Measurements from ENCODE around the gene IRF2BPL. TPM values are rescaled to one million over a fixed set of nuclear protein-coding genes. Genes with fewer than 3 reads are reported as not detected.

IRF2BPL gene
- total RNA-seq, 2 experiments from 2014 or later, result 70.9 to 71.8 TPM

DNA sequence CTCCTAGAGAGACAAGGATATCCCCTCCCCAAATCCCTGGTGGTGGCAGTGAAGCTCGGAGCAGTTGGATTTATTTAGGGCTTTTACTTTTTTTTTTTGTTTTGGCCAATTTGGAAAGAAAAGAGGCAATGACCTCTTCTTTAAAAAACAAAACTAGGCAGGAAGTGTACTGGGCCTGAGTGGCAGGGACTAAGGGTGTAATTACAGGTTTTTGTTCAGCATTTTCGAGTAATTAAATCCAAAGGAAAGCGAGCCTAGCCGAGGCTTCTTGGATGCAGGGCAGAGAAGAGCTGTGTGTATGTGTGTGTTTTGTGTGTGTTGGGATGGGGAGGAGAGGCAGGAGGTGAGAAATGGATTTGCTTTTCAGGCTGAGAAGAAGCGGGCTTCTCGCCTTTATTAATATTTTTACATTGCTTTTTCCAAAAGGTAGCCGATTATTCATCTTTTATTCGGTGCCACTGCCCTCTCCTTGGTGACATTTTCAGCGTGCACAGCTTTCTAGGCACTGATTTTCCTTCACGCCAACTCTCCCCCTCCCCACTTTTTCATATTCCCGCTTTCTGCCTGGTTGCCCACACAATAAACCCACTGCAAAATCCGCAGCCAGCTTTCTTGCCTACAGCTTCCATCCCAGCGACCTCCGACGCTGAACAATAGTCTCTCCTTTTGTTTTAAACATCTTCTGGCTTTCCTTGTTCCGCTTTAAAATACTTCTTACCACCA, 8.9 kb upstream of the IRF2BPL start:
- TF ChIP-seq, protein P1, sequence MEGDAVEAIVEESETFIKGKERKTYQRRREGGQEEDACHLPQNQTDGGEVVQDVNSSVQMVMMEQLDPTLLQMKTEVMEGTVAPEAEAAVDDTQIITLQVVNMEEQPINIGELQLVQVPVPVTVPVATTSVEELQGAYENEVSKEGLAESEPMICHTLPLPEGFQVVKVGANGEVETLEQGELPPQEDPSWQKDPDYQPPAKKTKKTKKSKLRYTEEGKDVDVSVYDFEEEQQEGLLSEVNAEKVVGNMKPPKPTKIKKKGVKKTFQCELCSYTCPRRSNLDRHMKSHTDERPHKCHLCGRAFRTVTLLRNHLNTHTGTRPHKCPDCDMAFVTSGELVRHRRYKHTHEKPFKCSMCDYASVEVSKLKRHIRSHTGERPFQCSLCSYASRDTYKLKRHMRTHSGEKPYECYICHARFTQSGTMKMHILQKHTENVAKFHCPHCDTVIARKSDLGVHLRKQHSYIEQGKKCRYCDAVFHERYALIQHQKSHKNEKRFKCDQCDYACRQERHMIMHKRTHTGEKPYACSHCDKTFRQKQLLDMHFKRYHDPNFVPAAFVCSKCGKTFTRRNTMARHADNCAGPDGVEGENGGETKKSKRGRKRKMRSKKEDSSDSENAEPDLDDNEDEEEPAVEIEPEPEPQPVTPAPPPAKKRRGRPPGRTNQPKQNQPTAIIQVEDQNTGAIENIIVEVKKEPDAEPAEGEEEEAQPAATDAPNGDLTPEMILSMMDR (IDR thresholded peaks at IDR 0.05), result no peak
- H3K4me3 Mint-ChIP-seq, result peak overlapping the region; percentile 60
- no peaks in the 10 kb centered on the region for H3K9me3 ChIP-seq (ENCODE audit: control insufficient read depth in 1 of 2, insufficient read depth in 1 of 2, low read length in 2 of 2)
- no peaks in the 10 kb centered on the region for H3K36me3 ChIP-seq (ENCODE audit: insufficient read depth, low read length)
- no peaks in the 10 kb centered on the region for H3K27me3 ChIP-seq (ENCODE audit: control insufficient read depth in 1 of 2, insufficient read depth in 2 of 2, low read length in 2 of 2)
- peak overlapping the region; percentile 100 for H3K27ac Mint-ChIP-seq
- H3K27me3 Mint-ChIP-seq, result no peaks in the 10 kb centered on the region
- H3K4me1 ChIP-seq (ENCODE audit: insufficient read depth, low read length), result peaks cover 93% of the 10 kb centered on the region
- H3K27ac ChIP-seq (ENCODE audit: low read depth in 1 of 2, low read length in 2 of 2), result peak overlapping the region in 1 of 2 donors; percentile 40
- intact Hi-C loops (cut with DNase I, micrococcal nuclease), result no loop called here
- DNase-seq (no peak), ATAC-seq (ENCODE audit: poor library complexity) (no peak)
- ChIA-PET POLR2A (interaction anchor here (0.7 to 2.7 kb wide), 6 partner anchors 8 to 76 kb away, joined by 3 to 15 read pairs (median 4); no protein-coding TSS in a partner anchor), CTCF (interaction anchor here (1.6 to 2.1 kb wide), 2 partner anchors 10 to 124 kb away, joined by 4 to 6 read pairs; no protein-coding TSS in a partner anchor)
- no peaks in the 10 kb centered on the region for H3K9me3 Mint-ChIP-seq
- peak overlapping the region; percentile 27 for H3K4me3 ChIP-seq (ENCODE audit: low read length)
- peaks cover 15% of the 10 kb centered on the region for H3K36me3 Mint-ChIP-seq (ENCODE audit: low read depth)
- peaks cover 93% of the 10 kb centered on the region for H3K4me1 Mint-ChIP-seq (ENCODE audit: low read depth)

DNA sequence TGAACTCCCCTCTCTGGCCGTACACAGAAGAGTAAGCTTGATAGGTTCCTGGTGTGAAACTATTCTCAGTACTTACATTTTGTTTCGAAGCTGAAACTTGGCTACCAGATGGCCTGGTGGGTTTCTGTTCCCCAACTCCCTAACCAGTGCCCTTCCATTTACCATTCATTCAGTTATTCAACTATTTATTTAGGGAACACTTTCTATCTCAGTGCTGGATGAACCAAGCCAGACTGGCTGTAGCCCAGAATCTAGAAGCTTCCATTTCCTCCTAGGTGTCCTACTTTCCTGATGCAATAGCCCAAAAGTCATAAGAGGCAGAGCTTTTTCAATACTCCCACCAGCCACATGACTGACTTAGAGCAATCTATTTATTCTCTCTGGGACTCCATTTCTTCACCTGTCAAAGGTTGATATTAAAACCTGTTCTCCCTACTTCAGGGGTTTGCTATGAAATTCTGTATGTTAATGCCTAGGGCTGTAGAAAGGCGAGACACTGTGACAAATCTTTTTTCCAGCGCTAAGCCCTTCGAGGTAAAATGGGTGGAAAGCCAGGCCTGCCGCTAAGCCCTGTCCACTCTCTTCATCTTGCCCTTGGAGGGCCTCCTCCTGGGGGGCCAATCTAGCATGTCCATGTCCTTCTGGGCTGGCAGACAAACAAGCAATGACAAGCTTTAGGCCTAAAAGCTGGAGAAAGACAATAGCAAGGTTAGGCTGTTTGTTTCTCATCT, 8.1 kb upstream of the IRF2BPL start:
- Histone ChIP-seq H3K9me3 (ENCODE audit: control insufficient read depth in 1 of 2, insufficient read depth in 1 of 2, low read length in 2 of 2) (no peaks in the 10 kb centered on the region), H3K27me3 (ENCODE audit: control insufficient read depth in 1 of 2, insufficient read depth in 2 of 2, low read length in 2 of 2) (no peaks in the 10 kb centered on the region), H3K4me3 (ENCODE audit: low read length) (no peak overlapping the region), H3K4me1 (ENCODE audit: insufficient read depth, low read length) (peaks cover 93% of the 10 kb centered on the region), H3K27ac (ENCODE audit: low read depth in 1 of 2, low read length in 2 of 2) (peak overlapping the region in 1 of 2 donors; percentile 40), H3K36me3 (ENCODE audit: insufficient read depth, low read length) (no peaks in the 10 kb centered on the region)
- H3K4me3 Mint-ChIP-seq, result peak overlapping the region; percentile 60
- intact Hi-C loops (cut with DNase I, micrococcal nuclease), result no loop called here
- TF ChIP-seq, protein P1 (IDR thresholded peaks at IDR 0.05), result no peak
- peaks cover 22% of the 10 kb centered on the region for H3K36me3 Mint-ChIP-seq (ENCODE audit: low read depth)
- peak overlapping the region; percentile 100 for H3K27ac Mint-ChIP-seq
- H3K27me3 Mint-ChIP-seq, result no peaks in the 10 kb centered on the region
- ChIA-PET POLR2A (interaction anchor here (0.7 to 2.7 kb wide), 5 partner anchors 8 to 75 kb away, joined by 3 to 15 read pairs (median 3); no protein-coding TSS in a partner anchor), CTCF (interaction anchor here (0.7 to 2.1 kb wide), 3 partner anchors 9 to 123 kb away, joined by 3 to 6 read pairs (median 4); no protein-coding TSS in a partner anchor)
- ATAC-seq (ENCODE audit: poor library complexity), result no peak
- no peaks in the 10 kb centered on the region for H3K9me3 Mint-ChIP-seq
- peaks cover 93% of the 10 kb centered on the region for H3K4me1 Mint-ChIP-seq (ENCODE audit: low read depth)
- DNase-seq, result no peak

DNA sequence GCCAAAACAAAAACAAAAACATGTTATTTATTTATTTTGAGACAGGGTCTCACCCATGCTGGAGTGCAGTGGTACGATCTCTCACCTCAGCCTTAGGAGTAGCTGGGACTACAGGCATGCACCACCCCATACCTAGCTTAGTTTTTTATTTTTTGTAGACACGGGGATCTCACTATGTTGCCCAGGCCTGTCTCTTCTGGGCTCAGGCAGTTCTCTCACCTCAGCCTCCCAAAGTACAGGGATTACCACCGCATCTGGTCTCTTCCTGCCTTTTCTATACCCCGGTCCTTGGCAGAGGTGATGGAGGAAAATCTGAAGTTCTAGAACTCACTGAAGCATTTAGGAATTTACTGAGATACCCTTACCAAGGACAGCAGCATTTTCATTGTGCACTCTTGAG, 6.8 kb upstream of the IRF2BPL start:
- DNase-seq (no peak), ATAC-seq (ENCODE audit: poor library complexity) (no peak)
- peak overlapping the region; percentile 63 for H3K4me3 Mint-ChIP-seq
- Histone ChIP-seq H3K36me3 (ENCODE audit: insufficient read depth, low read length) (peaks cover 4% of the 10 kb centered on the region), H3K27ac (ENCODE audit: low read depth in 1 of 2, low read length in 2 of 2) (no peak overlapping the region), H3K4me1 (ENCODE audit: insufficient read depth, low read length) (peaks cover 90% of the 10 kb centered on the region), H3K4me3 (ENCODE audit: low read length) (no peak overlapping the region), H3K9me3 (ENCODE audit: control insufficient read depth in 1 of 2, insufficient read depth in 1 of 2, low read length in 2 of 2) (no peaks in the 10 kb centered on the region), H3K27me3 (ENCODE audit: control insufficient read depth in 1 of 2, insufficient read depth in 2 of 2, low read length in 2 of 2) (no peaks in the 10 kb centered on the region)
- no peaks in the 10 kb centered on the region for H3K27me3 Mint-ChIP-seq
- H3K36me3 Mint-ChIP-seq (ENCODE audit: low read depth), result peaks cover 22% of the 10 kb centered on the region
- ChIA-PET POLR2A (interaction anchor here (1.0 to 2.6 kb wide), 3 partner anchors 11 to 106 kb away, joined by 3 to 7 read pairs (median 5); no protein-coding TSS in a partner anchor), CTCF (interaction anchor here (1.3 to 2.1 kb wide), 2 partner anchors 35 to 122 kb away, joined by 4 to 6 read pairs; no protein-coding TSS in a partner anchor)
- H3K9me3 Mint-ChIP-seq, result no peaks in the 10 kb centered on the region
- TF ChIP-seq, protein P1 (IDR thresholded peaks at IDR 0.05), result no peak
- intact Hi-C loops (cut with DNase I, micrococcal nuclease), result no loop called here
- peaks cover 87% of the 10 kb centered on the region for H3K4me1 Mint-ChIP-seq (ENCODE audit: low read depth)
- H3K27ac Mint-ChIP-seq, result peak overlapping the region; percentile 94
